ENCODE results near the gene NIM1K. TPM values are rescaled to one million over a fixed set of nuclear protein-coding genes. Genes with fewer than 3 reads are reported as not detected.

The NIM1K gene
- total RNA-seq, 1 donor from 2014 or later, result 4.8 TPM

- Histone ChIP-seq H3K27ac (no peak overlapping the region), H3K36me3 (no peaks in the 10 kb centered on the region), H3K27me3 (ENCODE audit: low read depth) (peaks cover 3% of the 10 kb centered on the region), H3K4me1 (no peaks in the 10 kb centered on the region), H3K4me3 (no peak overlapping the region), H3K9me3 (no peaks in the 10 kb centered on the region)
- ATAC-seq (no peak), DNase-seq (no peak)
- TF ChIP-seq CTCF (IDR thresholded peaks at IDR 0.05), result no peak
- intact Hi-C loops (cut with DNase I), result no loop called here
Observed at GRCh38 chr5:43236653-43237355, 44.8 kb downstream of the NIM1K start.

DNA sequence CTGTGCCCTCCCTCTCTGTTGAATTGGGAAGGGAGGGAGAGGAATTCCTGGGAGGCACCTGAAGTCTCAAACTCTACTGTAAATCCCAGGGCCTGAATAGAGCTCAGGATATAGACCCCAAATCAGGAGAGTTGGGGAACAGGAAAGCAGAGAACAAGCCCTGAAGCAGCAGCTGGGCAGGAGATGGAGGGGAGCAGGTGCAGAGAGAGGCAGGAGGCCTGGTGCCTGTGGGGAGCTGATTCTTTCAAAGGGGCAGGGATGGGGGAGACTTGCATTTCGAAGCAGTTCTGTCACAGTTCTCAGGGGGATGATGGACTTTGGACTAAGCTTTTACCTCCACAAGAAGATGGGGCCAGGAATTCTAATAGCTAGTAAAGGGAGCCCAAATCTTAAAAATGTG, 50.2 kb downstream of the NIM1K start:
- Histone ChIP-seq H3K4me3 (no peak overlapping the region), H3K36me3 (no peaks in the 10 kb centered on the region), H3K27me3 (ENCODE audit: low read depth) (peaks cover 3% of the 10 kb centered on the region), H3K27ac (no peak overlapping the region), H3K4me1 (no peaks in the 10 kb centered on the region), H3K9me3 (no peaks in the 10 kb centered on the region)
- no peak for DNase-seq
- no peak for TF ChIP-seq CTCF (IDR thresholded peaks at IDR 0.05)
- intact Hi-C loops (cut with DNase I), result no loop called here
- no peak for ATAC-seq

GRCh38 chr5:43243270-43243669, 51.2 kb downstream of the NIM1K start:
- no peaks in the 10 kb centered on the region for H3K9me3 ChIP-seq
- DNase-seq (no peak), ATAC-seq (no peak)
- H3K36me3 ChIP-seq, result no peaks in the 10 kb centered on the region
- no peak for TF ChIP-seq CTCF (IDR thresholded peaks at IDR 0.05)
- no peak overlapping the region for H3K4me3 ChIP-seq
- H3K27ac ChIP-seq, result no peak overlapping the region
- intact Hi-C loops (cut with DNase I), result no loop called here
- H3K27me3 ChIP-seq (ENCODE audit: low read depth), result peaks cover 3% of the 10 kb centered on the region
- H3K4me1 ChIP-seq, result no peaks in the 10 kb centered on the region

DNA sequence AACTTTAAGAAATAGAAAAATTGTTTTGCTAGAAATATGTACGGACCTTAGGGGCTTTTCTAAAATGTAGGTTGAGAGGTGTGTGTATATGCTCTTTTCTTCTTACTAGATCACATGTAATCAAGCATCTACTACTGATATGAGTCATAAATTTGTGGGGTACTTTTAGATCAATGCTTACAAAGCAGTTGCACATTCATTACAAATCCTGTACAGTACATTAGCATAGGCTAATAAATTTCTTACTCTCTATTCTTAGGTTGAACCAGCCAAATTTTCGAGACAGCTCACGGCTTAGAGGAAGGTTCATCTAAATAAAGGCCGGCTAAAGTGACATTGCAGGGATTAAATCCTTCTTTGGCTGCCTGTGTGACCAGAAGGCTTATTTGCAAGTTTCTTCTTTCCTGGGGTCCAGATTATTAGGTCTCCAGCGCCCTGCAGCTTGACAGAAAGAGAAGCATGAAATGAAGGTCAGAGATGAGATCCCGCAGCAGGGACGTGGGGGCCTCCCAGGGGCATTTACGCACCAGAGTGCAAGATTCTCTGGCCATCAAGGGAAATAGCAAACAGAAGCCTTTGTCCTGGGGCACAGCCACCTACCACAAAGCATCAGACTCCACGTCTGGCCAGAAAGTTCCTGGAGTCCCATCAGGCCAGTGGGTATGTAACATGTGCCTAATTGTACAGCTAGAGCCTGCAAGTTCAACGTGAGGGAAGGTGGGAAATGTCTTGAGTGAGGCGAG, 53.0 kb downstream of the NIM1K start:
- Histone ChIP-seq H3K4me1 (no peaks in the 10 kb centered on the region), H3K9me3 (no peaks in the 10 kb centered on the region), H3K4me3 (no peak overlapping the region), H3K27ac (no peak overlapping the region), H3K36me3 (no peaks in the 10 kb centered on the region), H3K27me3 (ENCODE audit: low read depth) (peaks cover 3% of the 10 kb centered on the region)
- intact Hi-C loops (cut with DNase I), result no loop called here
- TF ChIP-seq CTCF (IDR thresholded peaks at IDR 0.05), result no peak
- ATAC-seq (no peak), DNase-seq (no peak)

DNA sequence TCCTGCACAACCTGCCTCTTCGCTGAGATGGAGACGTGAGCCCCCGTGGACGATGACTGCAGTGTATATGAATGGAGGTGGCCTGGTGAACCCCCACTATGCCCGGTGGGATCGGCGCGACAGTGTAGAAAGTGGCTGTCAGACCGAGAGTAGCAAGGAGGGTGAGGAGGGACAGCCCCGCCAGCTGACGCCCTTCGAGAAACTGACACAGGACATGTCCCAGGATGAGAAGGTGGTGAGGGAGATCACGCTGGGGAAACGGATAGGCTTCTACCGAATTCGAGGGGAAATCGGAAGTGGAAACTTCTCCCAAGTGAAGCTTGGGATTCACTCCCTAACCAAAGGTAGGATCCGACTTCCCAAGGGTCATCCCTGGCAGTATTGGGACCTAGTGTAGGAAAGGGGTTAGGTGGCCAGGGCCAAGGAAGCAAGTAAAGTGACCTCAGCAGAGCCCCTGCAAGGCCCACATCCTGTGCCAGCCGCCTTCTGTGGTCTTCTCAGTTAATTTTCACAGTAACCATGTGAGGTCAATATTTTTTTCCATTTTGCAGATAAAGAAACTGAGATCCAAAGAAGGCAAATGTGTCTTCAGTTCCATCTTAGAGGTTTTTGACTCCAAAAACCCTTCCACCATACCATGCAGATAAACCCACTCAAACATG, 53.8 kb downstream of the NIM1K start:
- Histone ChIP-seq H3K9me3 (no peaks in the 10 kb centered on the region), H3K27me3 (ENCODE audit: low read depth) (no peaks in the 10 kb centered on the region), H3K36me3 (no peaks in the 10 kb centered on the region), H3K4me1 (no peaks in the 10 kb centered on the region), H3K27ac (no peak overlapping the region), H3K4me3 (no peak overlapping the region)
- ATAC-seq (no peak), DNase-seq (no peak)
- intact Hi-C loops (cut with DNase I), result no loop called here
- no peak for TF ChIP-seq CTCF (IDR thresholded peaks at IDR 0.05)
